Activated CD4-positive, CD25-positive, alpha-beta regulatory T cell treated with anti-CD3 and anti-CD28 coated beads, Interleukin-2, amount 50 U/mL, for 24 hours (primary cell): ENCODE data around the gene GMDS.

ENCODE experiments used
- ATAC-seq, 2 donors: fragments of 150-1000 bp; cut with Tn5 transposase; one replicate each; pipeline ENCODE4 v1.10.0; 2021; ENCODE audit warnings: mild to moderate bottlenecking in 1 of 2, moderate library complexity in 1 of 2

The GMDS gene

DNA sequence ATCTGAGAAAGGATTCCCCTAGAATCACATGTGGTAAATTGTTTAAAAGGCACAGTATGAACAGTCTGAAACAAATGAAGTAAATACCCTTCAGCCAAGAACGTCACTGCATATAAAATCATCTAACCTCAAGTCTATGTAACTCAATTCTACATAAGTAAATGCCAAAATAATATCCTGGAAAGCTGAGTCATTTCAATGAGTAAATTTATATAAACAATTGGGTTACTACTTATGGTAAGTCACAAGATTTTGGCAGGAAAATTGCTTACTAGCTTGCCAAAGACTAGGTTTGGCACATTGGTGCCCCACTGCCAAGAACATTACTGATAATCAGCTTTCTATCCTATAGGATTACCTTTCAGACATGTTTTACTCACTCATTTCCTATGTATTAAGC is 8.4 kb downstream of the GMDS start:
- ATAC-seq = no peak

DNA sequence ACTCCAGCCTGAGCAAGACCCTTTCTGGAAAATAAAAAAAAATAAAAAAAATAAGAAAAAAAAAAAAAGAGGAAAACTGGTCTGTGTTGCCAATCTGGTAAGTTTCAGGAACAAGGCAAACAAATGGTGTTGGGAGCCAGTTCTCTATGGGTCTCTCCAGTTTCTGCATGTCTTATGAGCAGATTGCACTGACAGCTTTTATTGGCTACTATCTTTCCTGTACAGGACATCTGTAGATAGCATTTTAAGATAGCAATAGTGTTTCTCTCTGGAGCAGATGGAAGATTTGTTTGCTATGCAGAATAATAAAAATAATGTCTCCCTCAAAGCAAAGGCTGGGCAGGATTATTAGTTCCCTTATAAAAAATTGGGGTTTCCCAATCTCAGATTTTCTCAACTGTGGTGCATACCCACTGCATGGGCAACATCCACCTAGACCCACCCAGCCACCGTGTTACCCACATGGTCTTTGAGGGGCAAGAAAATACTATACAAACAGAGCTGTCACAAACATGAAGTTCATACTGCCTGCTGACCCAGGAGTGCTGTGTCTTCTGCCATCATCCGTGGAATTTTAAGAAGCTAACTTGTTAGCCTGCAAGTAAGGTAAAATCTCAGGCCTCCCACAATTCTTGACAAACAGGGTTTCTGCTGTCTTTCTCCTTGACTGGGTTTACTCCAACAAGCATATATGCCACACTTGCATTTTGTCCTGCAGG is 9.5 kb downstream of the GMDS start:
- ATAC-seq = no peak

DNA sequence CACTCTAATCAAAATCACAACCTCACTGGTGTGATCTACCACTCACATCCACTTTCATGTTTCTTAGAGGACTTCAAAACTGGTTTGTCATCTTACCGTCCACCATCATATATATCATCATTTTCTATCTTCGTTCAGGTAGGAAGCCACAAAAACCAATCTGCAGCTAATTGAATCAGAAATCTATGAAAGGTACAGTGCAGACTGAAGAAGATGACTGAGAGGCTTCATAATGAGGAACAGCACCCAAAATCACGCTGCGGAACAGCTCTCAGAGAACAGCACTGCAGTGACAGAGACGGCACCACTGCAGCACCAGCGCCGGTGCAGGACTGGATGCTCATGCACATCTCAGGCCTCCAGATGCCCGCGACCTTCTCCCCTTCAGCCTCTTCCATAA is 13.0 kb downstream of the GMDS start:
- peak; percentile 36 to 53 for ATAC-seq

DNA sequence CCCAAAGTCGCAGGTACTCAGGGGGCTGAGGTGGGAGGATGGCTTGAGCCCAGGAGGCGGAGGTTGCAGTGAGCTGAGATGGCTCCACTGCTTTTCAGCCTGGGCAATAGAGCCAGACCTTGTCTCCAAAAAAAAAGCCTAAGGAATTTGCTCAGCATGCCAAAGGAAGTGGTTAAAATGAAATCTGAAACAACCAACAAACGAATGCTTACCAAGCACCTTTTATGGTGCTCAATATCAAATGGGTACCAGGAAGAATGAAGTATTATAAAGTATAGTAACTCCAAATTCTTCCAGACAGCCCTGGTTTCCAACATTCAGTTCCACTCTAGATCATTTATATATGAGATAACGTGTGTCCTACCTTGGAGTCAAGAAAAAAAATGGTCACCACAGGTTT is 14.0 kb downstream of the GMDS start:
- no peak for ATAC-seq

DNA sequence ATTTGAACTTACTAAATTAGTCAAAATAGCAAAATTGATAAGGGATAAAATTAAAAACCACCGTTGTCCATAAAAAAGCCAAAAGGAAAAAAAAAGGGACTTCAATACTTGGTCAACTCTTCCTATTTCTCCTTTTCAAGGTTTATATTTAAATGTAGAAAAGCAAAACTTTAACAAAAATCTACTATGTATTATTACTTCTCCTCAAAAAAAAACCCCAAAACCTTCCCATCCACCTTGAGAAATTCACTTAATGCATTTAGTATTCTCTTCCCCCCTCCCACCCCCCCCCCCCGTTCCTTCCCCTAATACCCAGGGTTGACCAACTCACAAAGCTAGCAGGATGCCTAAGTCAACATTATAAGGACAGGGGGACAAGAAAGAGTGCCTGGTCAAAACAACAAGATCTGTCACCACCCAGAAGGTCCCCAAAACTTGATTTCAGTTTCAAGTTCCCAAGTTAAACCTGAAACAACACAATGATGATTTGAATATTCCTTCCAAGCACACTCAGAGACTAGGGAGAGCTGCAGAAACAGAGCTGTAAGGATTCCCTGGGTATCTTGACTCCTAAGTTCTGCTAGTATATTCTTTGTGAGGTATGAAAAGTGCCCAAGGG is 14.6 kb downstream of the GMDS start:
- ATAC-seq = no peak

DNA sequence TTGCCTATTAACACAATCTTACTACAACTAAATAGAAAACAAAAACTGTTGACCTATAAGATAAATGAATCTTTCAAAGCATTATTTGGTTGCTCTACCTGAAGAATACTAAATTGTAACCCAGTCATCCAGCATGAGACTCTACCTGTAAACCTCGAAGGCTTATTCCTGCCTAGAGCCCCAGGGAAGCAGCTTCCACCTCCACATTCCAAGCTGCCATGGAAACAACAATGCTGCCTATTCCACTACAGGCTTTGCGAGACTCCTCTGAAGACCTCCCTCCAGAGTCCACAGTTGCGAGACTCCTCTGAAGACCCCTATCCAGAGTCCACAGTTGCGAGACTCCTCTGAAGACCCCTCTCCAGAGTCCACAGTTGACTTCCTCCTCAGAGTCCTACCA is 15.7 kb downstream of the GMDS start:
- no peak for ATAC-seq

DNA sequence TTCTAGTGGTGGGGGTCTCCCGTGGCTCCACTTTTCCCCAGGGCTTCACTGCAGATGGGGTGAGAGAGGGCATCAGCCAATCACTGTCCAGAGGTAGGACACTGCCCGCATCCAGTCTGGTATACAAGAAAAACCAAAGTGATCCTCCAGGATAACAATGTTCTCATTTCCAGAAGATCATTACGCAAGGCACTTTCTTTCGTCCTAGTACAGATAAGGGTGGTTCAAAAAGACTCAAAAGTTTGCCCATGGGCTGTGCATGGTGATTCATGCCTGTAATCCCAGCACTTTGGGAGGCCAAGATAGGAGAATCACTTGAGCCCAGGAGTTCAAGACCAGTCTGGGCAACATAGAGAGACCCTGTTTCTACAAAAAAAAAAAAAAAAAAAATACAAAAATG is 16.4 kb downstream of the GMDS start:
- ATAC-seq = no peak

DNA sequence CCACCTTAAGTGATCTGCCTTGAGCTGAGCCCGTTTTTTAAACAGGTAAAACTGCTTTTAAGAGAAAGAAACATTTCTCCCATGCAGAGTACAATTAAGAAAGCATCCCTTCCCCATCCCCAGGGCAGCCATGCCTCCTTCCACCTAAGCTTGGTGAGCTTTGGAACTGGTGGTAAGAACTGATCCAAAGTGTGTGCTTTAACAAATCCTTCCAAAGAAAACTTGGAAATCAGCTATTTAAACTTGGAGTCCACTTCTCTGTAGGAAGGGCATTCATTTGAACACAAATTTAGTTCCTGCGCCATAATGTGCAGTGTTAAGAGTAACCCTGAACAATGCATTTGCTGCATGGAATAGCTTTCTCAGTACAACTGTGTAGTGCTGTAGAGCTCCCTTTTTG is 17.0 kb downstream of the GMDS start:
- no peak for ATAC-seq

DNA sequence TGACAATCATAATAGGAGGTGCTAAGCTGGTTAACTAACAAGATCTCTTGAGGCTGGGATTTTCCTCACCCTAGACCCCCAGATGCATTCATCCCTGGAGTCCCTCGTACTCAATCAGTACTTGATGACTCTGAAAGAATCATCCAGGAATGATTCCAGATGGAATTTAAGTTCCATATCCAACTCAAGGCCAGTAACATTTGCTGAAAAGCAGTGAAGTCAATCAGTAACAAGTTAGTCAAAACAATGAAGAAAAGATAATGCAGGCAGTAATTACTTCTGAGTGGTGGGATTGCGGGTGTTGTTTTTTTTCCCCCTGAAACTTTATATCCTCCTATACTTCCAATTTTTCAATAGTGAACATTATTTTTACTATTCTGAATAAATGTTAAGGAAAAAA is 18.6 kb downstream of the GMDS start:
- no peak for ATAC-seq

DNA sequence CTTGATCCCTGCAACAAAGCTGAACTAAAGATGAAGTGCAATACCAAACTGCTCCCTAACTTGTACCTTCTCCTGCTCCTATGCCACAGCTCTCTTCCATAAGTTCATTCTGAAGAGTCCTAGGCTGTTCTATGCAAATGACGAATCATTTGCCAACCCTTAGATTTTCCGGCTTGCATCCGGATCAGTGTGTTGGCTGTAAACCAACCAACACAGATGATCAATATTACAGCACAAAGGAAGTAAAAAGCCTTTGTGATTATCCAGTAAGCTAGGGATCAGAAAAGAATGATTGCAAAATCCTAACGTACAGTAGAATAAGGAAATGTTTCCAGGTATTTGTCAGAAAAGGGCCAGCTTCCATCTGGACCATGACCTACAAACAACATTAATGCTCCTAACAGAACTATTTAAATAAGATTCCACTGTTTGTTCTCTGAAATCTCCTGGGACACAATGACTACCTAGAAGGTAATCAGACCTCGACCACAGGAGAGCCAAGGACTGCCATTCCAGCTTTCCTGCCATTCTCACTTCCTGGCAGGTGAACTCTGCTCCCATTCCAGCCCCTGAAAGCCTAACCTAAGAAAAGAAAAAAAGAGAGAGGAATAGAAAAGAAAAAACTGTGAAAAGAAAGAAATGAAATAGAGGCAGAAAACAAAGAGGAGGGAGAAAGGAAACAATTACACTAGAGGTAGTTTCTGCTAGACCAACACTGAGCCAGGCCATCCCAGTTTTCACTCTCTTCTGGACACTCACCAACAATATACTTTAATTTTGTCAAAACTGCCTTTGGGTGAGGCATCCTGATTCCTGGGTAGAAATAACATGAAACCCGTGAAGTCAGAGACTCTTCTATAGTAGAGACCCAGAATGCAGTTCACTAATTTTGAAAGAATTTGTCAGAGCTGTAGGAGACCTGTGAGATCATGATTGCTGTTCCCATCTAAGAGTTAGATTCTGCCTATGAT is 19.7 kb downstream of the GMDS start:
- no peak for ATAC-seq

DNA sequence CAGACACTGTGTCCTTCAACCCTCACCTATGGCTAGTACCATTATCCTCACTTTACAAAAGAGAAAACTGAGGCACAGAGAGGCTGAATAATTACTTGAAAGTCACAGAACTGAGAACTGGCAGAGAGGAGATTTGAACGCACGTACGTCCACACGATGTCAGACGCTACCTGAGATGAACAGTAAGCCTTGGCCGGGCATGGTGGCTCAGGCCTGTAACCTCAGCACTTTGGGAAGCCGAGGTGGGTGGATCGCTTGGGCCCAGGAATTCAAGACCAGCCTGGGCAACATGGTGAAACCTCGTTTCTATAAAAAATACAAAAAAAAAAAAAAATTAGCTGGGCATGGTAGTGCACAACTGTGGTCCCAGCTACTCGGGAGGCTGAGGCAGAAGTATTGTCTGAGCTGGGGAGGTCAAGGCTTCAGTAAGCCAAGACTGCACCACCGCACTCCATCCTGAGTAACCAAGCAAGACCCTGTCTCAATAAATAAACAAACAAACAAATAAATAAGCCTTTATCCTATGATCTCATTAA is 20.5 kb downstream of the GMDS start:
- no peak for ATAC-seq

DNA sequence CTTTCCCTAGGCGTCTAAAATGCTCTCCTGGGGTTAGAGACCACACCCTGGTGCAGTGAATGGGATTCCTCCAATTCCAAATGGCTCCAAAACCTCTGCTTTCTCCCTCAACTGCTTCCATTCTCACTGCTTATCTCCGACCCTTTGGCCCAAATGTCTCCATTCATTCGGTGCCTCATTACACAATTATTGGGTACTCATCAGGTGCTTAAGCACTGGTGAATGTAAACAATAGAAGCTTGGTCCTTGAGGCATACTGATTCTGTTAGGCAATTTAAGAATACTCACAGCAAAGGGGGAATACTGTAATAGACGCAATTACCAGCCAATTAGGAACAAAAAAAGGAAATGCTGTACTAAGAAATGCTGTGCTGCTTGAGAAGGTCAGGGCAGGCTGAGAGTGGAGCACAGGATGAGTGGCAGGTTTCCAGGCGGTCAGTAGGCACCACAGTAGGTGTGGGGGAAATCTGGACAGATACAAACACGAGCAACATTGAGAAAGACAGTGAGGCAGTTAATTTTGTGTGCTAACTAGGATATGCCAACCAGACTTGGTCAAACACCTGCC is 23.0 kb downstream of the GMDS start:
- ATAC-seq = no peak

DNA sequence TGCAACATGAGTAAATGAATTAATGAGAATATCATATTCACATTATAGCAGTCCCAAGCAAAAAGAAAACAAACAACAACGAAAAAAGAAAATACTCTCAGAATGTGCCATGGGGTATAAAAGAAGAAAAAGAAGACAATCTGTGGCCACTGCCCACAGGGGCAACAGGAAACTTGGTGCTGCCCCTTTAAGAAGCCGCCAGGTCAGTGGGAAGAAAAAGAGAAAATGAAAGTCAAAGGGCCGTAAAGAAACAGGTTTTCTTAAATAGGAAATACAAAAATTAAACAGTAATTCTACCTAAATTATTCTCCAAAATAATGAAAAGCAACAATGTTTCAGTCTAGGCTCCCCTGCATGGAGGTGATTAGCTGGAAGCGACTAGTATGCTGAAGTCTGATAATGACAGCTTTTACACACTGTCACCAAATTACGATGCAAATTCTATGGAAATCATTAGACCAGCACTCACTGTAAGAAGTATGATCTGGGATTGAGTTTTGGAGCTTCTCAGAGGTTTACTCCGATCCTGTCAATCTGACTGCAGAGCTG is 23.6 kb downstream of the GMDS start:
- peak; percentile 25 to 41 for ATAC-seq

DNA sequence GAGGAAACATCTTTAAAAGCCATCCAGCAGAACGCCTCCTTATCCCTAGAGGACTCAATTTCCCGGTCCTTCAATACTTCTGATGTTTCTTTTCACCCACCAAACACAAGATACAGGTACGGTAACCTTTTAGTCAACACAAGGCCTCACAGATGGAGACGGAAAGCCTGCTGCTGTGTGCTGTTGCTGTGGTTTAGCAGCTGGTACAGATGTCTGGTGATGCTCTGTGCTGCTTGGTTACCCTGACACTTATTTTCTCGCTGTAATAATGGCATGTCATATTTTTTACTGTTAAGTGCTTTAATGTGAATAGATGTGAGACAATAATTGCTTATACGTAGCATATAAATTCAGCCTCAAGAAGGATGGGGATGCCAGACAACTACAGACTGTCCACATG is 25.3 kb downstream of the GMDS start:
- ATAC-seq = no peak

DNA sequence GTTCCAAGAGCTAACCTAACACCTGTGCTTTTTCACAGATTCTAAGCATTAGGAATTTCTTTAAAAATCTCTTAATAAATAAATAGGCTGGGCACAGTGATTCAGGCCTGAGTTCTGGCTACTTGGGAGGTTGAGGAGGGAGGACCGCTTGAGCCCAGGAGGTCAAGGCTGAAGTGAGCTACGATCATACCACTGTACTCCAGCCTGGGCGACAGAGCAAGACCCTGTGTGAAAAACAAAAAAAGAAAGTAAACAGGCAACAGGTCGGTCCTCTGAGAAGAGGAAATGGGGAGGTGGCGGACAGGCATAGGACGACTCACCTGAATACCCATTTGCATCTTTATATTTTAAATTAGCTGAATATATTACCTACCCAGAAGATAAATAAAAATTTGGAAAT is 26.5 kb downstream of the GMDS start:
- no peak for ATAC-seq

DNA sequence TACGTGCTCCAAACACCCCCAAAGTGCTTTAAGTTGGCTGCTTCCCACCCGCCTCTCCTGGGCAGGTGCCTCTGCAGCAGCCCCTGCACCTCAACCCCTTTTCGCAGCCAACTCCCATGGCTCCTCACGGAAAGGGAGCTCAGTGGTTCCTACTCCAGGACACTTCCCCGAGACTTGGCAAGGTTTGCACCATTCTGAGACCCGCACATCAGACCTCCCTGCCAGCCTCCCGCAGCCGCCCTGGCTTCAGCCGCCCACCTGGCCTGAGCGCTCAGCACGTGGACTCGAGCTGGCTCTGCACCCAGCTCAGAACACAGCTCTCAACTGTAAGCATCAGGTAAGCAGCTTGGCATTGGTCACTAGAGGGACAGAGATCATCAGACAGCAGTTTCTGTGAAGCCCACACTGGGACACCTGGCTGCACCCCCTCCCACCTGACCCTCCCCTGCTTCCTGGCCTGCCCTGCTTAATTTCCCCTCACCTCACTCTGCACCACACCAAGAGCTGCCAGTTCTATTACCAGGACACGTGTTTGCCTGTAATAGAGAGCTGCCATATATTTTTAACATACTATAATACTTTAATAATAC is 28.5 kb downstream of the GMDS start:
- no peak for ATAC-seq

DNA sequence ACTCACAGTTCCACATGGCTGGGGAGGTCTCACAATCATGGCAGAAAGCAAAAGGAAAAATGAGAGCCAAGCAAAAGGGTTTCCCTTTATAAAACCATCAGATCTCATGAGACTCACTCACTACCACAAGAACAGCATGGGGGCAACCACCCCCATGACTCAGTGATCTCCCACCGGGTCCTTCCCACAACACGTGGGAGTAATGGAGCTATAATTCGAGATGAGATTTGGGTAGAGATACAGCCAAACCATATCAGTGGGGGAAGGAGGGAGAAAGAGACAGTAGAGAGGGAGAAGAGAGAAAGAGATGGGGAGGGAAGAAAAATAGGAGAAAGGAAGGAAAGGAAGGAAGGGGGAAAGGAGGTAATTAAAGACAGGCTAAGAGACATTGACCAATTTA is 30.1 kb downstream of the GMDS start:
- ATAC-seq = no peak

DNA sequence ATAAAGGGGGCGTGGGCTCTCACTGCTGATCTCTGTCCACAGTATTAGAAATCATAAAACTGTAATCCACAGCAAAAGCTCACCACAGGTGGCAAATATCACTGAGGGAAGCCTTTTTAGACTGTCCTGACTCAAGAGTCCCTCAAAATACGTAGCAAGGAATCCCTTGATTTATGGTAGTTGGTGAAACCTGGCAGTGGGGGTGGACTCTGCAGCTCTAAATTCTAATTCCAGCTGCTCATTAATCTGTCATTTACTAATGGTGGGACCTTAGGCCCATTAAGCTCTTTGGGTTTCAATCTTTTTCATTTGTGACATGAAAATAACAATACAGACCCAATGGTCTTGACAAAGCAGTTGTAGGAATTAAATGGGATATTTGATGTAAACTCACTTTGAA is 32.3 kb downstream of the GMDS start:
- ATAC-seq = no peak

DNA sequence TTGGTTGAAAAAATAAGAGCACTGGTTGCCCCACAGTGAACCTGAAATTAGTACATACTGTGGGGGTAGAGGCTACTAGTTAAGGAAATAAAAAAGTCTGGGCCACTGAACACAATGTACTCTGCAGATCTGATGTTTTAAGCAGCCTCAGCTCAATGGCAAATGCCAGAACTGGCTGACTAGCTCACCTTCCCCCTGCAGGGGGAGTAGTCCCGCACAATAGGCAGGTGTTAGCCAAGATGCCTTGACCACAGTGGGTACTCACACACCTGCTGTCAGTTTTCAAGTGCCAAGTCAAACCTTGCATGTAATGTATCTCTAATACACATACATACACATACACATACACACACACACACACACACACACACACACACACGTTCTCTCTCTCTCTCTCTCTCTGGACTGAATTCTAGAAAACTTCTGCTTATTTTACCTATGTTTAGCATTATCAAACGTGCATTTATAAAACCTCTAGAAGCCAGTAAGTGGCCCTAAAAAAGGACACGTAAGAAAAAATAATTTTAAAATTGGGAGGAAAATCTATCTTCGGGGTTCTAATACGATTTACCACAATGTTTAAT is 36.1 kb downstream of the GMDS start:
- no peak for ATAC-seq

DNA sequence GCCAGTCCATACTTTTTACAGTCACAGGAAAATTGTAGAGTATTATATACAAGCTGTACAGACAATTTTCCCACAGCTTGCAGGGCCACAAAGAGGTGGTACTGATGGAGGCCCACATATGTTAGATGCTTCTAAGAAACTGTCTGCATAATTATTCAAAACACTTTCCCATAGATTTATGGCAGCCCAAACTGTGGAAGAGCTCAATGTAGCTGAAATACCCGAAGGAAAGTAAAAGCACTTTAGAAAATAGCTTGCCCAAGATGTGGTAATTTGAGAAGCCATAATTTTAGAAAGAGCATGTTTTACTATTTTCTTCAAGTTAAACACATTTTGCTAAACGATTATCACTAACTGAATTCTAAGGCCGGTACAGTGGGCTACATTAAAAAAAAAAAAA is 36.9 kb downstream of the GMDS start:
- ATAC-seq = no peak

DNA sequence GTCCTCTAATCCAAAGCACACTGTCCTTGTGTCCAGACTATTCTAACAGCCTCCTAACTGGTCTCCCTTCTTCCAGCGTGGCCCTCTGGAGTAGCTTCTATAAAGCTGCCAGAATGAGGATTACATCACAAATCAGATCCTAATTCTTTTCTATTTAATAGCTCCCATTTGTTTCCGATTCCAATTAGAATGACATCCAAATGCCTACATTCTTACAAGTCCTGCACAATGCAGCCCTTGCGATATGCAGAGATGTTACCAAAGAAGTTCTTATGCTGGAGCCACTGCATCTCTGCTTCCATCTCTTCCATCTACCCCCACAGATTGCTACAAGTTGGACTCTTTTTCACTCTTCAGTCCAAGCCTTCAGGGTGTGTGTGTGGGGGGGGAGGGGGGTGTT is 40.0 kb downstream of the GMDS start:
- no peak for ATAC-seq

DNA sequence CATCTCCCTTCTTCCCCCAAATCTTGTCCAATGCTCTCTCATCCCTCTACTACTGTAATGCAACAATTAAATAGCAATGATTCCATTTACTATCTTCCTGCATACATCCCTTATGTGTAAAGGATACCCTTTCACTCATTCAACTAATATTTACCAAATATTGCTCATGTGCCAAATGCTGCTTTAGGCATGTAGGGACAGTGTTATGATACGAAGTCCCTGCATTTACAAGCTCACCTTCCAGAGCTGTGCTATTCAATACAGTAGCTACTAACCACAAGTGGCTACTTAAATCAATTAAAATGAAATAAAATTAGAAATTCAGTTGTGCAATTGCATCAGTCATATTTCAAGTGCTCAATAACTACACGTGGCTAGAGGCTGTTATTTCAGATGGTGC is 41.1 kb downstream of the GMDS start:
- no peak for ATAC-seq
